Transverse colon (tissue), 4 donors: ENCODE results near the gene AKR1C1. TPM values are rescaled to one million over a fixed set of nuclear protein-coding genes. Genes with fewer than 3 reads are reported as not detected.
"Not testable (repeated sequence)": the region's sequence is repeated elsewhere in the genome, so short reads cannot be mapped to it uniquely, and the experiment has no call there.

Experiments used
- DNase-seq: peaks from one replicate; pipeline ENCODE4 v3.0.0-alpha.2; 2019
- H3K27ac ChIP-seq, 4 donors: fragments of 200-600 bp; sonication (generic); 2 replicates each; pipeline ENCODE4 v1.5.1; 2016 to 2018; ENCODE audit warnings: inconsistent platforms in 4 of 4
- H3K27me3 ChIP-seq: fragments of 200-600 bp; sonication (generic); 2 replicates; pipeline ENCODE4 v1.5.1; 2017; ENCODE audit warnings: inconsistent platforms
- H3K36me3 ChIP-seq, 4 donors: fragments of 200-600 bp; sonication (generic); 2 replicates each; pipeline ENCODE4 v1.5.1; 2017 to 2019; ENCODE audit warnings: inconsistent platforms in 4 of 4
- H3K4me1 ChIP-seq, 4 donors: fragments of 200-600 bp; sonication (generic); 2 replicates each; pipeline ENCODE4 v1.5.1; 2017 to 2020; ENCODE audit warnings: inconsistent platforms in 4 of 4
- H3K4me3 ChIP-seq, 4 donors: fragments of 200-600 bp; sonication (generic); 1 replicate in 1 of 4; 2 replicates in 3 of 4; pipeline versions ENCODE4 v1.5.1 to v1.6.1; 2017 to 2019; ENCODE audit warnings: inconsistent platforms in 4 of 4
- H3K9me3 ChIP-seq, 2 donors: fragments of 200-600 bp; sonication (generic); 2 replicates each; pipeline ENCODE4 v1.5.1; 2017 to 2019; ENCODE audit warnings: inconsistent platforms in 2 of 2
- CTCF ChIP-seq, 5 experiments: fragments of 200-600 bp in 3 of 5; fragments of 450-650 bp in 2 of 5; sonication (generic) in 3 of 5; IDR thresholded peaks; 1 replicate in 2 of 5; 2 replicates in 3 of 5; pipeline ENCODE4 v1.5.1; 2016 to 2017; ENCODE audit warnings: antibody characterized with exemption in 5 of 5, inconsistent platforms in 3 of 5, mild to moderate bottlenecking in 2 of 5, moderate library complexity in 1 of 5
- EP300 ChIP-seq: sonication (generic); formaldehyde crosslinking; IDR thresholded peaks from one replicate; pipeline ENCODE4 v1.6.1; 2017; ENCODE audit warnings: antibody characterized with exemption, low read depth
- POLR2A ChIP-seq: fragments of 450-650 bp; IDR thresholded peaks from one replicate; pipeline ENCODE4 v1.6.1; 2016; ENCODE audit warnings: antibody characterized with exemption, mild to moderate bottlenecking, moderate library complexity
- POLR2AphosphoS5 ChIP-seq, 3 donors: sonication (generic); formaldehyde crosslinking; IDR thresholded peaks; one replicate each; pipeline ENCODE4 v1.6.1; 2016; ENCODE audit warnings: antibody characterized with exemption in 3 of 3
- WGBS, 2 donors: methylation state at CpG; one replicate each; pipeline ENCODE4 v1.1.5; 2018; ENCODE audit warnings: low coverage in 1 of 2; 5-methylcytosine and 5-hydroxymethylcytosine counted together
- in situ Hi-C, 4 donors: fragments of 200-750 bp; cut with MboI; loops; one replicate each; pipeline versions ENCODE4 v1.15.0 to v1.15.1; 2017; ENCODE audit warnings: low sequenced_read_pairs in 3 of 4, low pct_ligation_motif_present in 1 of 4, low pct_unique_long_range_greater_than_20kb in 1 of 4
- intact Hi-C: fragments of 100-400 bp; cut with DNase I; formaldehyde crosslinking; loops from one replicate; pipeline ENCODE4 v1.15.1; 2023; ENCODE audit warnings: low total_unique reads
- total RNA-seq, 4 donors: library from RNA; depleted of rRNA; stranded (reverse); fragments of >200 nt; gene quantifications; one replicate each; pipeline ENCODE4 v1.1.0, GENCODE V29; 2016

Gene AKR1C1
- total RNA-seq, 4 donors from 2014 or later: 3.0 to 20.5 (median 14.2) TPM

GRCh38 chr10:5011392-5011791 is 48.2 kb downstream of the AKR1C1 start:
- intact Hi-C loops, H3K27ac ChIP-seq, in situ Hi-C loops, DNase-seq, H3K27me3 ChIP-seq, H3K4me1 ChIP-seq, H3K9me3 ChIP-seq, H3K36me3 ChIP-seq, H3K4me3 ChIP-seq: not testable (repeated sequence)
- WGBS, 2 donors: 87 to 95% methylated on average over 2 of the region's 2 CpGs

- Histone ChIP-seq H3K9me3 (no peaks in the 10 kb centered on the region), H3K4me1 (no peaks in the 10 kb centered on the region), H3K27ac (no peak overlapping the region), H3K4me3 (no peak overlapping the region), H3K27me3 (no peaks in the 10 kb centered on the region), H3K36me3 (no peaks in the 10 kb centered on the region)
- 53 to 61% methylated on average over 2 of the region's 2 CpGs for WGBS, 2 donors
- in situ Hi-C loops: no loop called here
- no peak for TF ChIP-seq EP300
- TF ChIP-seq POLR2AphosphoS5 (IDR thresholded peaks at IDR 0.05): no peak
- no peak for TF ChIP-seq POLR2A
- no peak for TF ChIP-seq CTCF (IDR thresholded peaks at IDR 0.05)
- DNase-seq: no peak
- intact Hi-C loops: no loop called here
Observed at GRCh38 chr10:5012595-5012994, 49.4 kb downstream of the AKR1C1 start.

- Histone ChIP-seq H3K9me3 (no peaks in the 10 kb centered on the region), H3K4me3 (no peak overlapping the region), H3K4me1 (no peaks in the 10 kb centered on the region), H3K27ac (no peak overlapping the region), H3K27me3 (no peaks in the 10 kb centered on the region), H3K36me3 (no peaks in the 10 kb centered on the region)
- no peak for DNase-seq
- WGBS, 2 donors: 47 to 55% methylated on average over 1 of the region's 1 CpG
- intact Hi-C loops (no loop called here), in situ Hi-C loops (no loop called here)
- TF ChIP-seq POLR2A: no peak
- TF ChIP-seq CTCF (IDR thresholded peaks at IDR 0.05): no peak
- TF ChIP-seq EP300: no peak
- TF ChIP-seq POLR2AphosphoS5 (IDR thresholded peaks at IDR 0.05): no peak
Observed at GRCh38 chr10:5013385-5013784, 50.2 kb downstream of the AKR1C1 start.

- WGBS, 2 donors: 57 to 62% methylated on average over 3 to 4 of the region's 4 CpGs
- H3K4me1 ChIP-seq, H3K4me3 ChIP-seq, H3K27me3 ChIP-seq, in situ Hi-C loops, H3K36me3 ChIP-seq, H3K9me3 ChIP-seq, intact Hi-C loops, H3K27ac ChIP-seq, DNase-seq: not testable (repeated sequence)
Observed at GRCh38 chr10:5014200-5014910, 51.1 kb downstream of the AKR1C1 start.

GRCh38 chr10:5014936-5015335 is 51.7 kb downstream of the AKR1C1 start:
- no peak for DNase-seq
- H3K4me3 ChIP-seq: no peak overlapping the region
- H3K9me3 ChIP-seq: no peaks in the 10 kb centered on the region
- no peaks in the 10 kb centered on the region for H3K36me3 ChIP-seq
- in situ Hi-C loops: no loop called here
- H3K27ac ChIP-seq: no peak overlapping the region
- TF ChIP-seq EP300: no peak
- TF ChIP-seq CTCF (IDR thresholded peaks at IDR 0.05): peak in 4 of 5 experiments; percentile 16 to 41 (median 36)
- WGBS, 2 donors: 61% methylated on average over 1 of the region's 1 CpG; no CpG with 5 or more reads in 1 of the 2 donors
- intact Hi-C loops: no loop called here
- peaks cover 7 to 13% (median 12%) of the 10 kb centered on the region in 4 donors for H3K4me1 ChIP-seq
- no peaks in the 10 kb centered on the region for H3K27me3 ChIP-seq
